GM10248 (cell line): ENCODE results near the gene SOX13.

Source experiments
- CTCF ChIA-PET: fragments of 300-600 bp; sonication (Branson Sonifier 250); formaldehyde crosslinking; extraction: SDS; loops from one replicate; lab custom pipeline; 2021; ENCODE audit warnings: antibody characterized with exemption; lab: Yijun Ruan, JAX
- POLR2A ChIA-PET: fragments of 350-650 bp; sonication (Branson Sonifier 250); formaldehyde crosslinking; extraction: SDS; loops from one replicate; lab custom pipeline; 2020; ENCODE audit warnings: antibody characterized with exemption; lab: Yijun Ruan, JAX
- DNase-seq: peaks from one replicate; pipeline ENCODE4 v3.0.0; 2012; ENCODE audit errors: extremely low spot score
- TF ChIP-seq, protein P1 (sequence below): IDR thresholded peaks from 2 replicates; pipeline ENCODE4 v1.5.1; 2012; ENCODE audit warnings: mild to moderate bottlenecking, low read depth; ENCODE audit errors: extremely low read depth, missing control alignments, control extremely low read depth

SOX13 gene

DNA sequence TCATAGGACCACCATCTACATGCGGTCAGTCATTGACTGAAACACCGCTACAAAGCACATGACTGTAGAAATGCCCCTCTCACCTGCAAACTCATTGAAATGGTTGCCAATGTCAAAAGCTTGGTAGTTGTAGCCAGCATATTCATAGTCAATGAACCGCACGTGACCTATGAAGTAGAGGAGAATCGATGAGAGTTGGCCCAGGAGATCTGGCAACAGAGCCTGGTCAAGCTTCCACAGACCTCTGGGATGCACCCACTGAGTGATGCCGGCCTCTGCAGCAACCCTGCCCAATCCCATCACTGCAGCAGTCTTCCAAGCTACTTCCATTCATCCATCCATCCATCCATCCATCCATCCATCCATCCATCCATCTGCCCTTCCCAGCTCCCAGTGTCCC lies 67.0 kb downstream of the SOX13 start:
- TF ChIP-seq, protein P1, sequence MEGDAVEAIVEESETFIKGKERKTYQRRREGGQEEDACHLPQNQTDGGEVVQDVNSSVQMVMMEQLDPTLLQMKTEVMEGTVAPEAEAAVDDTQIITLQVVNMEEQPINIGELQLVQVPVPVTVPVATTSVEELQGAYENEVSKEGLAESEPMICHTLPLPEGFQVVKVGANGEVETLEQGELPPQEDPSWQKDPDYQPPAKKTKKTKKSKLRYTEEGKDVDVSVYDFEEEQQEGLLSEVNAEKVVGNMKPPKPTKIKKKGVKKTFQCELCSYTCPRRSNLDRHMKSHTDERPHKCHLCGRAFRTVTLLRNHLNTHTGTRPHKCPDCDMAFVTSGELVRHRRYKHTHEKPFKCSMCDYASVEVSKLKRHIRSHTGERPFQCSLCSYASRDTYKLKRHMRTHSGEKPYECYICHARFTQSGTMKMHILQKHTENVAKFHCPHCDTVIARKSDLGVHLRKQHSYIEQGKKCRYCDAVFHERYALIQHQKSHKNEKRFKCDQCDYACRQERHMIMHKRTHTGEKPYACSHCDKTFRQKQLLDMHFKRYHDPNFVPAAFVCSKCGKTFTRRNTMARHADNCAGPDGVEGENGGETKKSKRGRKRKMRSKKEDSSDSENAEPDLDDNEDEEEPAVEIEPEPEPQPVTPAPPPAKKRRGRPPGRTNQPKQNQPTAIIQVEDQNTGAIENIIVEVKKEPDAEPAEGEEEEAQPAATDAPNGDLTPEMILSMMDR = no peak
- DNase-seq = no peak
- ChIA-PET POLR2A (no interaction called here), CTCF (interaction anchor here (1.7 to 5.0 kb wide), 3 partner anchors 10 to 51 kb away, joined by 4 to 47 read pairs (median 5); no protein-coding TSS in a partner anchor)

DNA sequence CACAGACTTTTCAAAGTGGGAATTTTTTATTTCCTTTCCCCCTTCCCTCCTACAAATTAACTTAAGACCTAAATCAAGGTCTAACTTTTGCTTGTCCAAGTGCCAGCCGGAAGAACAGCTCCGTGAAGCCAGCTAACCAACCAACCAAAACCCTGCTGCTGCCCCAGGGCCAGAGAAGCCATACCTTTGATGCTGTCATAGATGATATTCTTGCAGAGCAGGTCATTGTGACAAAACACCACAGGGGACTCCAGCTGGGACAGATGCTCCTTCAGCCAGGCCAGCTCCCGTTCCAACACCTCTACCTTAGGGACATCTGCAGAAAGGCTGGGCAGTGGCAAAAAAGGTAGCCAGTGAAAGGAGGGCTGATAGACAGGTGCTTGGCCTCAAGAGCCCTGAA lies 68.2 kb downstream of the SOX13 start:
- no peak for DNase-seq
- ChIA-PET POLR2A (no interaction called here), CTCF (interaction anchor here (1.0 to 5.0 kb wide), 2 partner anchors 11 to 21 kb away, joined by 3 to 47 read pairs; no protein-coding TSS in a partner anchor)
- TF ChIP-seq, protein P1 = no peak

DNA sequence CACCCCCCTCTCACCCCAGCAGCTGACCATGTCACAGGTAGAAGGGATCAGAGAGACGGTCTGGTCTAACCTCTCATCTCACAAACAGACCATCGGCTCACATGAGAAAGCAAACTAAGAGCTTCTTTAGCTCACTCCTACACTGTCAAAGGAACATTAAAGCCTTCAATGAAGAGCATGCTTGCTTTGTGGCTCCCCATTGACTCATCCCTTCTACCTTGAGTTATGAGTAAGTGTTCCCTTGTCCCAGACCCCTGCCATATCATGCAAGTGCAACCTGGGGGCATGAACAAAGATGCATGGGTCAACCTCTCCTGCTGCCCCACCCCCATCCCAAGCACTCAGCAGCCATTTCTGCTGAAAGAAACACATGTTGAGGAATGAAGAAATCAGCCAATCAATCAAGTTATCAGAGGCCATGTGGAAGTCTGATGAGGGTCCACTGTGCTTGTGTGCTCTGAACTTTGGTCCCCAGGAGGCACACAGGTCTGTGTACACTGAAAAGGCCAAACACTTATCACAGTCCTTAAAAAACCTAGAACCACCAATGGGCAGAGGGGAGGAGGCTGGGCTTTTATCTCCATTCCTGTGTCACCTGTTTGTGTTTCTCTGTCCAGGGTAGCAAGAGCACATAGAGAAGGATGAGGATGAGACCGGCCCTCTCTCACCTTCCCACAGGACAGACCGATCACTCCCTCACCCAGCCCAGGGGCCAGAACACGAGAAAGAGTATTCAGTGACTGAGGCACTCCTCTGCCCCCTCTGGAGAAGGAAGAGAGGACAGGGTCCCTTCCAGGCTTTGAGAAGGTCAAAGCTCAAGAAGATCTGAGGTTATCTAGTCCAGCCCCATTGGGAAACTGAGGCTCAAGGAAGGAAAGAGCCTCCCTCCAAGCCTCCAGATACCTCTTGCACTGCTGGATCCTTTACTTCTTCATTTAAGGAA lies 69.4 kb downstream of the SOX13 start:
- ChIA-PET CTCF (interaction anchor here (5.0 kb wide), 1 partner anchor 12 kb away, joined by 47 read pairs; no protein-coding TSS in a partner anchor), POLR2A (no interaction called here)

DNA sequence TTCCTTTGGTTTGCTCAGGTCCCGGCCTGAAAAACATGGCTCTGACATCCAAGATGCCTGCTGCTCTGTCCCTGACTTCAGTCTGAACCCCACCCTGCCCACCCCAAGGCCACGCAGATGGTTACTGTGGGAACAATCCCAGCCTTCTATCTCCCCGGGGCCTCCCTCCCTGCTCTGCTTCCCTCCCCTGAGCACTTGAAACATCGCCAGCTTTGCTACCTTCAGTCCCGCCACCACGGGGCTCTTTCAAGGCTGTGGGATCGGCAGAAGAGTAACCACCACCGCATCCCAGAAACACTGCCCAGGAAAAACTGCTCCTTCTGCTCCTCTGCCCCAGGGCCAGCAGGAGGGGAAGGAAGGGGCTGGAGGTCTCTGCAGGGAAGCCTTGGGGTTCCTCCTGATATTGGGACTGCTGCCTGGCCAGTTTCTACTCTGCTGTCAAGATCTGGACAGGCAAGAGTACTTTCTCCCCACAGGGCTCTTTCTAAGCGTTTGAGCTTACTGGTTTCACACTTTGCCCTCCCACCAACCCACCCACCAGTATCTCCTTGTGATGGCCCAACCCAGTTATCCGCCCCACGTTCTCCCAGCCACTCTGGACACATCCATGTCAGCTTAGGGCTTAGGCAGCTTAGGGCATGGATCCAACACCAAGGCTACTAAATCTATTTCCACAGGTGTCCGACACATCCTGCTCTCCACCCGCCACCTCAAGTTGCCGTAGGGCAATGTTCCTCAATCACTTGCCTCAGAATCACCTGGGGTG lies 70.5 kb downstream of the SOX13 start:
- TF ChIP-seq, protein P1 = no peak
- ChIA-PET POLR2A (no interaction called here), CTCF (interaction anchor here (1.0 to 1.1 kb wide), 4 partner anchors 9 to 45 kb away, joined by 3 to 5 read pairs (median 4); no protein-coding TSS in a partner anchor)
- no peak for DNase-seq

More for the DNA sequence above, 69.4 kb downstream of the SOX13 start:
- TF ChIP-seq, protein P1 = no peak
- no peak for DNase-seq

DNA sequence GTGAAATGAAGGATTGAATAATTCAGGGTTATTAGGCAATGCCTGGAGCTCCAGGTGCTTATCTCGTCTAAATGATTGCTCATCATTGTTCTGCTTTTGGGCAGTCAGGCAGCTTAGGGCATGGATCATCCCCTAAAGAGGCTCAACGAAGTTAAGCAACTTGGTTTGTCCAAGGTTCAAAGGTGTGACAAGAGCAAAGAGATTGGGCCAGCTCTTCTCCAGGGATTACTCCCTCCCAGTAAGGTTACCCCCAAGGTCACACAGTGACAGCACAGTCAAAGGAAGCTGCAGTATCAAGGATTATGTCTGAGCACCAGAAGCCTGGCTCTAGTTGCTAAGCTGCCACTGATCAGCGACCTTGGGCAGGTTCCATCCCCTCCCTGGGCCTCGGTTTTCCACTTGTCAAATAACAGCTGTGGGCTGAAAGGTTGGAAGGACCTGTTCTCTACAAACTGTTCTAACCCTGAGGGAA lies 72.2 kb downstream of the SOX13 start:
- ChIA-PET POLR2A (no interaction called here), CTCF (interaction anchor here (1.1 kb wide), 2 partner anchors 17 to 47 kb away, joined by 3 to 5 read pairs; no protein-coding TSS in a partner anchor)
- TF ChIP-seq, protein P1 = no peak
- no peak for DNase-seq

DNA sequence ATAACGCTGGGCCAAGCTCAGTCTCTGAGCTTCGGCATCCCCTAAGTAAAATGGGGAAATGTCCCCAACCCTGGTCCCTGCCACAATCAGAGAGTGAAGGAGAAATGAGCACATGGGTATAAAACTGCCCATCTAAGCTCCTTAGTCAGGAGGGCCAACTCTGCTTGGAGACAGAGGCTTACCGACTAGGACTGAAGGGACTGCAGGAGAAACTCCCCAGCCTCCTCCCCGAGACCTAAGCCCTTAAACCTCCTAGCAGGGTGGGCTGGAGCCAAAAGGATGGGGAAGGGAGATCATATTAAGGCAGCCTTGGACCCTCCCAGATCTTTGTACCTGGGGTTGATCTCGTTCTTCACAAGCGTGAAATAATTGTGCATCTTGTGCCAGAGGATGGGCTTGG lies 73.4 kb downstream of the SOX13 start:
- no peak for DNase-seq
- POLR2A ChIA-PET = no interaction called here
- TF ChIP-seq, protein P1 = no peak
- CTCF ChIA-PET = interaction anchor here (1.3 kb wide), 1 partner anchor 17 kb away, joined by 3 read pairs; no protein-coding TSS in a partner anchor
